ENCODE results near the gene TNNT1.
A peak's percentile ranks its signal among the peaks of the same experiment; 100 is the strongest.
"Not testable (repeated sequence)": the region's sequence is repeated elsewhere in the genome, so short reads cannot be mapped to it uniquely, and the experiment has no call there.

Gene TNNT1

GRCh38 chr19:55149078-55150003 lies at the start of gene TNNT1:
Gene TNNT1 (minus strand): TSS chr19:55149206. CDS start chr19:55147157, 2,049 bp downstream.
- no peak for DNase-seq

GRCh38 chr19:55198651-55199050 lies 49.6 kb upstream of the TNNT1 start:
- no peak for DNase-seq

- DNase-seq = no peak
Measured at GRCh38 chr19:55197528-55197927, 48.5 kb upstream of the TNNT1 start.

- no peak for DNase-seq
Measured at GRCh38 chr19:55196803-55197202, 47.8 kb upstream of the TNNT1 start.

- DNase-seq = no peak
Measured at GRCh38 chr19:55193481-55193880, 44.5 kb upstream of the TNNT1 start.

- DNase-seq = no peak
Measured at GRCh38 chr19:55189403-55189835, 40.4 kb upstream of the TNNT1 start.

- DNase-seq = no peak
Measured at GRCh38 chr19:55188625-55189024, 39.6 kb upstream of the TNNT1 start.

GRCh38 chr19:55186080-55186479 lies 37.1 kb upstream of the TNNT1 start:
- DNase-seq = no peak

GRCh38 chr19:55181740-55182139 lies 32.7 kb upstream of the TNNT1 start:
- no peak for DNase-seq

- no peak for DNase-seq
Measured at GRCh38 chr19:55179606-55180484, 30.8 kb upstream of the TNNT1 start, which contains the start of gene SYT5. Gene SYT5 (minus strand): TSS chr19:55180289. CDS start chr19:55179041, 1,248 bp downstream.

- DNase-seq = peak; percentile 71
Measured at GRCh38 chr19:55178781-55179599, 30.0 kb upstream of the TNNT1 start.

- DNase-seq = no peak
Measured at GRCh38 chr19:55176076-55176475, 27.1 kb upstream of the TNNT1 start.

GRCh38 chr19:55175117-55175867 lies 26.3 kb upstream of the TNNT1 start:
- no peak for DNase-seq

GRCh38 chr19:55174425-55175116 lies 25.6 kb upstream of the TNNT1 start:
- no peak for DNase-seq

GRCh38 chr19:55173714-55174409 lies 24.9 kb upstream of the TNNT1 start:
- DNase-seq = no peak

GRCh38 chr19:55173186-55173713 lies 24.2 kb upstream of the TNNT1 start:
- no peak for DNase-seq

- no peak for DNase-seq
Measured at GRCh38 chr19:55172741-55173140, 23.7 kb upstream of the TNNT1 start.

GRCh38 chr19:55172318-55172717 lies 23.3 kb upstream of the TNNT1 start:
- not testable (repeated sequence) for DNase-seq

- no peak for DNase-seq
Measured at GRCh38 chr19:55171440-55171839, 22.4 kb upstream of the TNNT1 start.

- no peak for DNase-seq
Measured at GRCh38 chr19:55169136-55169535, 20.1 kb upstream of the TNNT1 start.

Data from NK-92 treated with Interleukin-12 subunit alpha and Interleukin-12 subunit beta, amount 100 ng/mL, for 24 hours (cell line).